ENCODE measurements around the gene CENPO. TPM values are rescaled to one million over a fixed set of nuclear protein-coding genes. Genes with fewer than 3 reads are reported as not detected.
A peak's percentile ranks its signal among the peaks of the same experiment; 100 is the strongest.
"Not testable (repeated sequence)": the region's sequence is repeated elsewhere in the genome, so short reads cannot be mapped to it uniquely, and the experiment has no call there.

CENPO gene
- total and polyA plus RNA-seq, 8 donors, result 9.9 to 33.2 (median 20.0) TPM

DNA sequence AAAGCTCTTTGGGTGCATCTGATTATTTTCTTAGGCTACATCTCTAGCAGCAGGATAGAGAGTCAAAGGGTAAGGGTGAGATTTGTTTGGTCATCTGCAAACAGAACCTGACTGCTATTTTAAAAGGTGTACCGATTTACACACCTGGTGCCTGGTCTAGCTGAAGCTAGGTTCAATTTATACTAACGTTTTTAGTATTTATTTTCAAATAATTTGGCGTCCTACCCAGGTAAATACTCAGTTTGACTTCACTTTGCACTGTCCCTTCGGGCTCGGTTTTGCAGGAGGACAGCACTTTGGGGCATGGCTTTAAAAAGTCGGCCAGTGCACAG, 717 bp upstream of the CENPO start:
- Histone ChIP-seq H3K27ac (peak overlapping the region; percentile 99), H3K36me3 (peaks cover 0 to 12% of the 10 kb centered on the region in 2 donors), H3K4me3 (peak overlapping the region; percentile 76 to 80), H3K4me1 (peaks cover 6 to 33% of the 10 kb centered on the region in 2 donors), H3K27me3 (no peaks in the 10 kb centered on the region), H3K9me3 (no peaks in the 10 kb centered on the region)
- no peak for DNase-seq
- TF ChIP-seq, protein P1, sequence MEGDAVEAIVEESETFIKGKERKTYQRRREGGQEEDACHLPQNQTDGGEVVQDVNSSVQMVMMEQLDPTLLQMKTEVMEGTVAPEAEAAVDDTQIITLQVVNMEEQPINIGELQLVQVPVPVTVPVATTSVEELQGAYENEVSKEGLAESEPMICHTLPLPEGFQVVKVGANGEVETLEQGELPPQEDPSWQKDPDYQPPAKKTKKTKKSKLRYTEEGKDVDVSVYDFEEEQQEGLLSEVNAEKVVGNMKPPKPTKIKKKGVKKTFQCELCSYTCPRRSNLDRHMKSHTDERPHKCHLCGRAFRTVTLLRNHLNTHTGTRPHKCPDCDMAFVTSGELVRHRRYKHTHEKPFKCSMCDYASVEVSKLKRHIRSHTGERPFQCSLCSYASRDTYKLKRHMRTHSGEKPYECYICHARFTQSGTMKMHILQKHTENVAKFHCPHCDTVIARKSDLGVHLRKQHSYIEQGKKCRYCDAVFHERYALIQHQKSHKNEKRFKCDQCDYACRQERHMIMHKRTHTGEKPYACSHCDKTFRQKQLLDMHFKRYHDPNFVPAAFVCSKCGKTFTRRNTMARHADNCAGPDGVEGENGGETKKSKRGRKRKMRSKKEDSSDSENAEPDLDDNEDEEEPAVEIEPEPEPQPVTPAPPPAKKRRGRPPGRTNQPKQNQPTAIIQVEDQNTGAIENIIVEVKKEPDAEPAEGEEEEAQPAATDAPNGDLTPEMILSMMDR (IDR thresholded peaks at IDR 0.05), result no peak
- ATAC-seq, result no peak
- intact Hi-C loops (cut with DNase I), result no loop called here

DNA sequence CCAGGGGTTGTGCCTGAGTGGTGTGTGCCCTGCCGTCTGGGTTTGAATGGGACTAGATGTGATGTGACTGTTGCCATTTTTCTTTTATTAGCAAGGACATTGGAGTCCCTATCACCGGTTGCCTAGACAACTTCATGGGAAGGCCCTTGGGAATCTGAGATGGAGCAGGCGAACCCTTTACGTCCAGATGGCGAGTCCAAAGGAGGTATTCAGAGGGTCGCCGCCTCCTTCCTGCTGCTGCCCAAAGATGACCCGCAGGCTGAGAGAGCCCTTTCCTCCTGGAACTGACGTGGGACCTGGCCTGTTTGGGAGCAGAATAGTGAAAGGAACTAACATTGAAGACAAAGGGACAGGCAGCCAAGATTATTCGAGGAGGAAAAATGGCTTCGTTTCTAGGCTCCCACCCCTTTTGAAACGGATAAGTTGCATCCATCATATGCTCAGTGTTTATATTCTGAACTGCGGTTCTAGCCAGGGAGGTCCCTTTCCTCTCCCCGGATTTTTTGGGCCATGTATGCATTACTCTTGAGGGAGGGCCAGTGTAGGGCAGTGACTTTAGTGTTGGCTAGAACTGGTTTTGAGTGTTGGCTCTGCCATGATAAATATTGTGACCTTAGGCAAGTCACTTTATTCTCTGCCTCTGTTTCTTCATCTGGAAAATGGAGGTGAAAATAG, 673 bp downstream of the CENPO start:
- DNase-seq, result peak in 1 of 4 donors; percentile 10
- H3K36me3 ChIP-seq, result peaks cover 0 to 12% of the 10 kb centered on the region in 2 donors
- no peak for ATAC-seq
- H3K27ac ChIP-seq, result peak overlapping the region in 1 of 2 donors; percentile 99
- TF ChIP-seq, protein P1 (IDR thresholded peaks at IDR 0.05), result no peak
- H3K27me3 ChIP-seq, result no peaks in the 10 kb centered on the region
- peaks cover 6 to 33% of the 10 kb centered on the region in 2 donors for H3K4me1 ChIP-seq
- intact Hi-C loops (cut with DNase I), result no loop called here
- no peaks in the 10 kb centered on the region for H3K9me3 ChIP-seq
- H3K4me3 ChIP-seq, result peak overlapping the region; percentile 76 to 80

DNA sequence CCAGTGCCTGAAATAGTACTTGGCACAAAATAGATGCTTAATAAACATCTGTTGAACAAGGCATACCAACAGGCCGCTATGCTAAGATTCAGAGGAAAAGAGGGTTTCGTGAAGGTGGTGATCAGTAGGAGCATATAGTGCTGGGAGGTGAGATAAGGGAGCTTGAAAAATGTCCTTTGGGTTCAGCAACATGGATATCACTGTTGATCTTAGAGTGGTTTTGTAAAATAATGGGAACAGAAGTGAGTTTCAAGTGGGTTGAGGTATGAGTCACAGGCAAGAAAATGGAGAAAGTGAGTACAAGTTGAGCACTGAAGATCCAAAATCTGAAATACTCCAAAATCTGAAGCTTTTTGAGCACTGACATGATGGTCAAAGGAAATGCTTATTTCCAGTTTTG, 4.4 kb downstream of the CENPO start:
- no peak for ATAC-seq
- TF ChIP-seq, protein P1 (IDR thresholded peaks at IDR 0.05), result no peak
- H3K27me3 ChIP-seq, result no peaks in the 10 kb centered on the region
- H3K9me3 ChIP-seq, result no peaks in the 10 kb centered on the region
- intact Hi-C loops (cut with DNase I), result no loop called here
- no peak for DNase-seq
- H3K4me1 ChIP-seq, result peaks cover 0 to 17% of the 10 kb centered on the region in 2 donors
- H3K36me3 ChIP-seq, result peaks cover 0 to 13% of the 10 kb centered on the region in 2 donors
- no peak overlapping the region for H3K27ac ChIP-seq
- no peak overlapping the region for H3K4me3 ChIP-seq

DNA sequence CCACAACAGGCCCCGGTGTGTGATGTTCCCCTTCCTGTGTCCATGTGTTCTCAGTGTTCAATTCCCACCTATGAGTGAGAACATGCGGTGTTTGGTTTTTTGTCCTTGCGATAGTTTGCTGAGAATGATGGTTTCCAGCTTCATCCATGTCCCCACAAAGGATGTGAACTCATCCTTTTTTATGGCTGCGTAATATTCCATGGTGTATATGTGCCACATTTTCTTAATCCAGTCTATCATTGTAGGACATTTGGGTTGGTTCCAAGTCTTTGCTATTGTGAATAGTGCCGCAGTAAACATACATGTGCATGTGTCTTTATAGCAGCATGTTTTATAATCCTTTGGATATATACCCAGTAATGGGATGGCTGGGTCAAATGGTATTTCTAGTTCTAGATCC, 7.3 kb downstream of the CENPO start:
- H3K9me3 ChIP-seq; intact Hi-C loops (cut with DNase I); DNase-seq; H3K27me3 ChIP-seq; ATAC-seq; H3K4me1 ChIP-seq; H3K27ac ChIP-seq; H3K4me3 ChIP-seq: not testable (repeated sequence)
- peaks cover 0 to 14% of the 10 kb centered on the region in 2 donors for H3K36me3 ChIP-seq

DNA sequence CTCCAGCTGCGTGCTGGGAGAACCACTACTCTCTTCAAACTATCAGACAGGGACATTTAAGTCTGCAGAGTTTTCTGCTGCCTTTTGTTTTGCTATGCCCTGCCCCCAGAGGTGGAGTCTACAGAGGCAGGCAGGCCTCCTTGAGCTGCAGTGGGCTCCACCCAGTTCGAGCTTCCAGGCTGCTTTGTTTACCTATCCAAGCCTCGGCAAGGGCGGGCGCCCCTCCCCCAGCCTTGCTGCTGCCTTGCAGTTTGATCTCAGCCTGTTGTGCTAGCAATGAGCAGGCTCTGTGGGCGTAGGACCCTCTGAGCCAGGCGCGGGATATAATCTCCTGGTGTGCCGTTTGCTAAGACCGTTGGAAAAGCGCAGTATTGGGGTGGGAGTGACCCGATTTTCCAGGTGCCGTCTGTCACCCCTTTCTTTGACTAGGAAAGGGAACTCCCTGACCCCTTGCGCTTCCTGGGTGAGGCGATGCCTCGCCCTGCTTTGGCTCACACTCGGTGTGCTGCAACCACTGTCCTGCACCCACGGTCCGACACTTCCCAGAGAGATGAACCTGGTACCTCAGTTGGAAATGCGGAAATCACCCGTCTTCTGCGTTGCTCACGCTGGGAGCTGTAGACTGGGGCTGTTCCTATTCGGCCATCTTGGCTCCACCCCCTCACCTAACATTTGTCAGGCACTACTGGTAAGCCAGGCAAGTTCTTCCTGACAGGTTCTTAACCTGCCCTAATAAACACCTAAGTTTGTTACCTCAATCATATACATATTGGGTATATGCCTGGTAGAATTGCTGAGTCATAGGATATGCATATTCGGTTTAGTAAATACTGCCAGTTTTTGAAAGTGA, 12.8 kb downstream of the CENPO start:
- intact Hi-C loops (cut with DNase I), result not testable (repeated sequence)

DNA sequence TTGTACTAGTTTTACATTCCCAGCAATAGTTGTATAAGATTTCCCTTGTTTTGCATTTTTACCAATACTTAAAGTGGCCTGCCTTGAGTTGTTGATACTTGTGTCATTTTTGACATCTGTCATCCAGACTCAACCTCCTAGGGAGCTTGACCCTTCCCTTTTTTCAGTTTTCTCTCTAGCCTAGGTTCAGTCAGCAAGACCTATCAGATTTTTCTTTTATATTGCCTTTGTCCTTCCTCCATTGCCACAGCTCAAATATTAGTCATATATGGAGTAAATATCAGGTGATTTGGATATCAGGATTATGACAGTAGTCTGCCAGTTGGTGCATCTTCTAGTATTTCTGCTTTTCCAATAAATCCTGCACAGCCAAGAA, 13.4 kb downstream of the CENPO start:
- Histone ChIP-seq H3K36me3 (peaks cover 0 to 15% of the 10 kb centered on the region in 2 donors), H3K27ac (no peak overlapping the region), H3K4me1 (no peaks in the 10 kb centered on the region), H3K4me3 (no peak overlapping the region), H3K9me3 (no peaks in the 10 kb centered on the region), H3K27me3 (no peaks in the 10 kb centered on the region)
- no peak for ATAC-seq
- no peak for DNase-seq
- intact Hi-C loops (cut with DNase I), result no loop called here
- TF ChIP-seq, protein P1 (IDR thresholded peaks at IDR 0.05), result no peak

More for the DNA sequence above, 12.8 kb downstream of the CENPO start:
- H3K27ac ChIP-seq, H3K9me3 ChIP-seq, H3K4me1 ChIP-seq, H3K27me3 ChIP-seq, ATAC-seq, H3K4me3 ChIP-seq: not testable (repeated sequence)
- DNase-seq, result peak in 1 of 4 donors; percentile 50
- H3K36me3 ChIP-seq, result peaks cover 0 to 17% of the 10 kb centered on the region in 2 donors
